H1 (cell line): Measurements from ENCODE around the gene MOB3B. TPM values are rescaled to one million over a fixed set of nuclear protein-coding genes. Genes with fewer than 3 reads are reported as not detected.

Experiments
- CTCF ChIA-PET: fragments of 300-600 bp; sonication (Branson Sonifier 250); formaldehyde crosslinking; loops from one replicate; lab custom pipeline; 2021; ENCODE audit not compliant: partially characterized antibody; lab: Charles Lee
- POLR2A ChIA-PET: fragments of 300-600 bp; sonication (Branson Sonifier 250); formaldehyde crosslinking; loops from one replicate; lab custom pipeline; 2021; ENCODE audit warnings: inconsistent platforms; ENCODE audit not compliant: partially characterized antibody; lab: Charles Lee
- DNase-seq, 2 experiments: peaks; one replicate each; pipeline versions ENCODE4 v3.0.0 to v3.0.0-alpha.2; 2010 to 2022; ENCODE audit warnings: low spot score in 2 of 2, low read depth in 1 of 2, mixed read lengths in 1 of 2
- FAIRE-seq: peaks from 2 replicates; lab custom pipeline; 2011; peaks lifted over from hg19 to GRCh38; lab: Jason Lieb, UNC
- H2AFZ ChIP-seq: 2 replicates; pipeline ENCODE4 v1.8.1; 2012; ENCODE audit warnings: low read length, inconsistent platforms
- H2AK5ac ChIP-seq: 2 replicates; pipeline ENCODE4 v1.6.1; 2013; ENCODE audit warnings: low read depth, low read length
- H2BK120ac ChIP-seq: replicated peaks from 2 replicates; pipeline ENCODE3; 2013; ENCODE audit warnings: low read depth, low read length, inconsistent platforms
- H2BK12ac ChIP-seq: 2 replicates; pipeline ENCODE4 v1.6.1; 2013; ENCODE audit warnings: low read depth, low read length
- H2BK15ac ChIP-seq: 2 replicates; pipeline ENCODE4 v1.6.1; 2013; ENCODE audit warnings: low read length
- H2BK20ac ChIP-seq: 2 replicates; pipeline ENCODE4 v1.6.1; 2013; ENCODE audit warnings: low read length
- H2BK5ac ChIP-seq: 2 replicates; pipeline ENCODE4 v1.6.1; 2013; ENCODE audit warnings: low read depth, low read length
- H3K14ac ChIP-seq: 2 replicates; pipeline ENCODE4 v1.6.1; 2013; ENCODE audit warnings: inconsistent platforms; ENCODE audit not compliant: insufficient read length
- H3K18ac ChIP-seq: 2 replicates; pipeline ENCODE4 v1.6.1; 2013; ENCODE audit warnings: low read length; ENCODE audit errors: extremely low read depth
- H3K23ac ChIP-seq: 2 replicates; pipeline ENCODE4 v1.6.1; 2013; ENCODE audit warnings: inconsistent platforms; ENCODE audit not compliant: insufficient read length
- H3K23me2 ChIP-seq: 2 replicates; pipeline ENCODE4 v1.6.1; 2013; ENCODE audit warnings: low read depth, low read length
- H3K27ac ChIP-seq: 2 replicates; pipeline ENCODE4 v1.6.1; 2011; ENCODE audit warnings: low read depth, low read length, inconsistent platforms
- H3K27me3 ChIP-seq, 4 experiments: replicated peaks in 1 of 4; 1 replicate in 1 of 4; 2 replicates in 3 of 4; pipeline versions ENCODE4 v1.6.1 to v1.8.1; 2011 to 2013; ENCODE audit warnings: low read length in 3 of 4, mild to moderate bottlenecking in 3 of 4, inconsistent platforms in 2 of 4, mixed read lengths in 2 of 4, moderate library complexity in 1 of 4; ENCODE audit not compliant: control insufficient read depth in 3 of 4, insufficient read depth in 3 of 4; ENCODE audit errors: extremely low read depth in 1 of 4
- H3K36me3 ChIP-seq, 4 experiments: 2 replicates each; pipeline versions ENCODE4 v1.6.1 to v1.8.1; 2011 to 2013; ENCODE audit warnings: mild to moderate bottlenecking in 4 of 4, low read length in 3 of 4, moderate library complexity in 2 of 4, control low read depth in 1 of 4, inconsistent platforms in 1 of 4; ENCODE audit not compliant: insufficient read depth in 4 of 4, control insufficient read depth in 2 of 4
- H3K4ac ChIP-seq: replicated peaks from 2 replicates; pipeline ENCODE3; 2013; ENCODE audit warnings: low read length, low read depth, mixed read lengths, inconsistent platforms; ENCODE audit not compliant: insufficient read length
- H3K4me1 ChIP-seq, 4 experiments: replicated peaks in 1 of 4; 1 replicate in 1 of 4; 2 replicates in 3 of 4; pipeline versions ENCODE4 v1.6.1 to v1.8.1; 2011 to 2013; ENCODE audit warnings: low read length in 3 of 4, inconsistent platforms in 2 of 4, mixed read lengths in 1 of 4; ENCODE audit not compliant: insufficient read depth in 4 of 4, control insufficient read depth in 3 of 4
- H3K4me2 ChIP-seq, 2 experiments: 2 replicates each; pipeline versions ENCODE4 v1.6.1 to v1.8.1; 2011 to 2013; ENCODE audit warnings: low read depth in 2 of 2, low read length in 2 of 2, control low read depth in 1 of 2, inconsistent platforms in 1 of 2, mild to moderate bottlenecking in 1 of 2; ENCODE audit not compliant: insufficient read depth in 1 of 2
- H3K4me3 ChIP-seq, 4 experiments: fragments of 200-600, 300-600 bp in 1 of 4; sonication (generic), shearing (Covaris generic), sonication (Bioruptor Twin) in 1 of 4; 2 replicates each; pipeline versions ENCODE4 v1.5.1 to v1.8.1; 2011 to 2016; ENCODE audit warnings: low read length in 4 of 4, low read depth in 3 of 4, control low read depth in 2 of 4, inconsistent platforms in 2 of 4, mild to moderate bottlenecking in 2 of 4, mixed read lengths in 1 of 4, moderate library complexity in 1 of 4; ENCODE audit not compliant: insufficient read depth in 2 of 4; ENCODE audit errors: extremely low read depth in 1 of 4
- H3K56ac ChIP-seq: replicated peaks from 2 replicates; pipeline ENCODE3; 2013; ENCODE audit warnings: low read depth, mild to moderate bottlenecking, mixed read lengths, low read length, inconsistent platforms; ENCODE audit not compliant: insufficient read length
- H3K79me1 ChIP-seq: 2 replicates; pipeline ENCODE4 v1.6.1; 2013; ENCODE audit warnings: low read depth, low read length, control low read depth
- H3K79me2 ChIP-seq, 2 experiments: 2 replicates each; pipeline versions ENCODE4 v1.6.1 to v1.8.1; 2012 to 2013; ENCODE audit warnings: low read length in 2 of 2, mild to moderate bottlenecking in 2 of 2, inconsistent platforms in 1 of 2; ENCODE audit not compliant: insufficient read depth in 2 of 2, control insufficient read depth in 1 of 2
- H3K9ac ChIP-seq, 4 experiments: replicated peaks in 1 of 4; 1 replicate in 1 of 4; 2 replicates in 3 of 4; pipeline versions ENCODE4 v1.6.1 to v1.8.1; 2011 to 2013; ENCODE audit warnings: low read depth in 3 of 4, low read length in 3 of 4, control low read depth in 2 of 4, mild to moderate bottlenecking in 2 of 4, moderate library complexity in 2 of 4, inconsistent platforms in 1 of 4; ENCODE audit errors: extremely low read depth in 1 of 4
- H3K9me3 ChIP-seq, 2 experiments: 2 replicates each; pipeline versions ENCODE4 v1.6.1 to v1.8.1; 2012 to 2013; ENCODE audit warnings: mild to moderate bottlenecking in 2 of 2, moderate library complexity in 2 of 2, control low read depth in 1 of 2, inconsistent platforms in 1 of 2, low read depth in 1 of 2, low read length in 1 of 2, mixed read lengths in 1 of 2; ENCODE audit not compliant: insufficient read depth in 2 of 2
- H4K20me1 ChIP-seq, 2 experiments: replicated peaks in 1 of 2; 2 replicates each; pipeline versions ENCODE3 to v1.8.1; 2011 to 2013; ENCODE audit warnings: inconsistent platforms in 2 of 2, low read length in 2 of 2, mild to moderate bottlenecking in 1 of 2; ENCODE audit not compliant: insufficient read depth in 2 of 2, control insufficient read depth in 1 of 2
- H4K5ac ChIP-seq: 2 replicates; pipeline ENCODE4 v1.6.1; 2013; ENCODE audit warnings: low read length, low read depth, mixed read lengths, inconsistent platforms; ENCODE audit not compliant: insufficient read length
- H4K8ac ChIP-seq: 2 replicates; pipeline ENCODE4 v1.8.0; 2013; ENCODE audit warnings: mild to moderate bottlenecking, moderate library complexity, low read length, inconsistent platforms; ENCODE audit not compliant: insufficient read depth; ENCODE audit errors: extremely low read depth
- H4K91ac ChIP-seq: replicated peaks from 2 replicates; pipeline ENCODE3; 2013; ENCODE audit warnings: low read length, mixed read lengths, inconsistent platforms; ENCODE audit not compliant: insufficient read length
- EGR1 ChIP-seq: IDR thresholded peaks from 2 replicates; pipeline ENCODE4 v1.6.1; 2011; ENCODE audit warnings: low read depth, low read length, borderline replicate concordance
- SIRT6 ChIP-seq: IDR thresholded peaks from one replicate; pipeline ENCODE4 v1.7.1; 2012; ENCODE audit warnings: low read length, inconsistent platforms
- ZNF274 ChIP-seq: IDR thresholded peaks from 2 replicates; pipeline ENCODE4 v1.7.0; 2012; ENCODE audit warnings: low read length, borderline replicate concordance; ENCODE audit errors: extremely low read depth
- WGBS, 2 experiments: shearing (Covaris generic) in 1 of 2; methylation state at CpG; one replicate each; pipeline versions ENCODE4 v1.1.6 to v1.1.7; 2013 to 2015; ENCODE audit warnings: low lambda C conversion rate in 2 of 2, mixed read lengths in 2 of 2, inconsistent platforms in 1 of 2, low coverage in 1 of 2, missing lambda C conversion rate in 1 of 2; ENCODE audit not compliant: insufficient replicate concordance in 2 of 2, insufficient coverage in 1 of 2, insufficient read length in 1 of 2; ENCODE audit errors: extremely low coverage in 1 of 2, missing lambda C conversion rate in 1 of 2; 5-methylcytosine and 5-hydroxymethylcytosine counted together
- polyA plus RNA-seq, 7 experiments: library from polyadenylated mRNA; depleted of rRNA in 3 of 7; stranded (reverse) in 5 of 7; unstranded in 2 of 7; fragments of >200 nt in 5 of 7; fragments of 200-250 nt in 2 of 7; gene quantifications; 1 replicate in 5 of 7; 2 replicates in 1 of 7; 4 replicates in 1 of 7; pipeline versions ENCODE4 v1.2.1 to v1.2.3, GENCODE V29; 2011 to 2013; ENCODE audit warnings: missing spikeins in 2 of 7, mixed read lengths in 2 of 7
- total RNA-seq: library from RNA; stranded (reverse); fragmentation: NEBNext Ultra II Directional; extraction: Animal tissue kit (Norgen Biotek cat#: 25700); gene quantifications from 2 replicates; pipeline ENCODE4 v1.2.1, GENCODE V29; 2021

Gene MOB3B
- total and polyA plus RNA-seq, 2 of the 8 experiments (the other 6 are each of a cell fraction or from before 2014, with no cell fraction given) = 12.7 to 16.1 TPM

- no peak overlapping the region for H2AFZ ChIP-seq
- peaks cover 2% of the 10 kb centered on the region; the same call in 1 of the 2 replicates for H3K79me1 ChIP-seq
- H4K20me1 ChIP-seq = no peaks in the 10 kb centered on the region
- no peak overlapping the region for H3K27ac ChIP-seq
- ChIA-PET CTCF (interaction anchor here (0.7 to 1.5 kb wide), 5 partner anchors 9 to 170 kb away, joined by 3 to 6 read pairs (median 3); no protein-coding TSS in a partner anchor), POLR2A (no interaction called here)
- no peak overlapping the region for H3K56ac ChIP-seq
- no peak overlapping the region for H2BK120ac ChIP-seq
- H2BK5ac ChIP-seq = no peak overlapping the region
- peaks cover 0 to 7% (median 2%) of the 10 kb centered on the region in 4 experiments; a peak in 3 of 8 replicates for H3K36me3 ChIP-seq
- H3K79me2 ChIP-seq = no peaks in the 10 kb centered on the region
- H4K5ac ChIP-seq = no peak overlapping the region
- no peaks in the 10 kb centered on the region for H3K27me3 ChIP-seq
- H4K91ac ChIP-seq = no peak overlapping the region
- H2BK12ac ChIP-seq = no peak overlapping the region
- H3K14ac ChIP-seq = no peak overlapping the region
- no peaks in the 10 kb centered on the region for H3K4me1 ChIP-seq
- whole genome bisulfite sequencing, 2 experiments = 92% methylated on average over 6 of the region's 6 CpGs; no CpG with 5 or more reads in 1 of the 2 experiments
- H3K23me2 ChIP-seq = no peaks in the 10 kb centered on the region
- no peak overlapping the region for H3K4me3 ChIP-seq
- no peak overlapping the region for H2AK5ac ChIP-seq
- no peak overlapping the region for H3K23ac ChIP-seq
- H3K4ac ChIP-seq = no peak overlapping the region
- no peak for FAIRE-seq
- no peak overlapping the region for H2BK15ac ChIP-seq
- no peaks in the 10 kb centered on the region for H3K9me3 ChIP-seq
- no peak overlapping the region for H3K9ac ChIP-seq
- no peak overlapping the region for H2BK20ac ChIP-seq
- TF ChIP-seq EGR1 (no peak), SIRT6 (no peak), ZNF274 (no peak)
- TF ChIP-seq, all 59 proteins: peak for 0
- Histone ChIP-seq H3K4me2 (no peak overlapping the region), H3K18ac (no peak overlapping the region), H4K8ac (no peak overlapping the region)
- DNase-seq = no peak
Measured at GRCh38 chr9:27359763-27360162, 169.9 kb downstream of the MOB3B start.
